Measurements from ENCODE around the gene GALNT16. TPM values are rescaled to one million over a fixed set of nuclear protein-coding genes. Genes with fewer than 3 reads are reported as not detected.

The GALNT16 gene
- total RNA-seq, 4 donors from 2014 or later = 5.8 to 18.4 (median 10.5) TPM

DNA sequence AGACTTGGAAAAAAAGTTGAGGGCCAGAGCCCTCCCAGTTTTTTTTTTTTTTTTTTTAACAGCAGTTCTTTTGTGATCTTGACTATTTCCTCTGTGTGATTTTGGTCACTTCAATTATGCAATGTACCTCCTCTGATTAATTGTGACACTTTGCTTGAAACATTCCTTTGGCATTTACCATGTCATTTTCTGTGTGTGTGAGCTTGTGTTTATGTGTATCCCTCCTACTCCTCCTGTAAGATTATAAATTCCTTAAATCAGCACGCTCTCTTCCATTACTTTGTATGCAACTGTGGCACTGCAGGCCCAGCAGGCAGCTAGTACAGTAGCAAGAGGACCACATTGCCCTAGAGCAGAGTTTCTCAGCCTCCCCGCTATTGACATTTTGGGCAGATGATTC lies 33.2 kb upstream of the GALNT16 start:
- H3K4me3 ChIP-seq = no peak overlapping the region
- no peak for DNase-seq (ENCODE audit: extremely low spot score)
- TF ChIP-seq EP300 (IDR thresholded peaks at IDR 0.05) = no peak
- TF ChIP-seq, protein P1, sequence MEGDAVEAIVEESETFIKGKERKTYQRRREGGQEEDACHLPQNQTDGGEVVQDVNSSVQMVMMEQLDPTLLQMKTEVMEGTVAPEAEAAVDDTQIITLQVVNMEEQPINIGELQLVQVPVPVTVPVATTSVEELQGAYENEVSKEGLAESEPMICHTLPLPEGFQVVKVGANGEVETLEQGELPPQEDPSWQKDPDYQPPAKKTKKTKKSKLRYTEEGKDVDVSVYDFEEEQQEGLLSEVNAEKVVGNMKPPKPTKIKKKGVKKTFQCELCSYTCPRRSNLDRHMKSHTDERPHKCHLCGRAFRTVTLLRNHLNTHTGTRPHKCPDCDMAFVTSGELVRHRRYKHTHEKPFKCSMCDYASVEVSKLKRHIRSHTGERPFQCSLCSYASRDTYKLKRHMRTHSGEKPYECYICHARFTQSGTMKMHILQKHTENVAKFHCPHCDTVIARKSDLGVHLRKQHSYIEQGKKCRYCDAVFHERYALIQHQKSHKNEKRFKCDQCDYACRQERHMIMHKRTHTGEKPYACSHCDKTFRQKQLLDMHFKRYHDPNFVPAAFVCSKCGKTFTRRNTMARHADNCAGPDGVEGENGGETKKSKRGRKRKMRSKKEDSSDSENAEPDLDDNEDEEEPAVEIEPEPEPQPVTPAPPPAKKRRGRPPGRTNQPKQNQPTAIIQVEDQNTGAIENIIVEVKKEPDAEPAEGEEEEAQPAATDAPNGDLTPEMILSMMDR (IDR thresholded peaks at IDR 0.05) = no peak
- peaks cover 16 to 43% (median 30%) of the 10 kb centered on the region in 4 donors for H3K36me3 ChIP-seq
- H3K27me3 ChIP-seq = no peaks in the 10 kb centered on the region
- peaks cover 10 to 17% (median 14%) of the 10 kb centered on the region in 4 donors for H3K4me1 ChIP-seq
- peak overlapping the region in 3 of 4 donors; percentile 28 to 58 (median 42) for H3K27ac ChIP-seq (replicated peaks in 1 of 4)
- intact Hi-C loops (cut with DNase I) = no loop called here
- H3K9me3 ChIP-seq = no peaks in the 10 kb centered on the region
- WGBS = 85% methylated on average over 2 of the region's 2 CpGs

DNA sequence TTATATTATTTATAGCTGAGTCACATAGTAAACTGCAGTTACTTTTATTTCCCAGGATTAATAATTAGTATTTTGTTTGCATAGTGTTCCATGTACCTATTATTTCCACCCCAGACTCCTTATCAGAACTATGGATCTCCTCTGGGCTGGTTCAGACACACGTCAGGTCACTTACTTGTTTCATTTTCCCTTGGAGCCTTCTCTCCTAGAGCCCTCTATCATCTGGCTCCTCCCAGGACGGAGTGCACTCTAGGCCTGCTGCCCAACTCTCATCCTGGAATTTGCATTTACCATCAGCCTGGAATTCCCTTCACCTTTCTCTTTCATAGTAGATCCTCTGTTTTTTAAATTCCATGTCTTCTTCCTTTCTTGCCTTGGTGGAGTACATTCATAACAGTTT lies 28.5 kb upstream of the GALNT16 start:
- Histone ChIP-seq H3K9me3 (no peaks in the 10 kb centered on the region), H3K4me3 (no peak overlapping the region), H3K27me3 (no peaks in the 10 kb centered on the region), H3K36me3 (peaks cover 23 to 67% (median 49%) of the 10 kb centered on the region in 4 donors), H3K4me1 (peaks cover 5 to 17% (median 8%) of the 10 kb centered on the region in 4 donors), H3K27ac (replicated peaks in 1 of 4) (no peak overlapping the region)
- intact Hi-C loops (cut with DNase I) = no loop called here
- no peak for TF ChIP-seq POLR2A (IDR thresholded peaks at IDR 0.05; ENCODE audit: low read depth)
- TF ChIP-seq EP300 (IDR thresholded peaks at IDR 0.05) = no peak
- TF ChIP-seq, protein P1 (IDR thresholded peaks at IDR 0.05) = no peak
- TF ChIP-seq POLR2AphosphoS5 (IDR thresholded peaks at IDR 0.05) = no peak
- 35% methylated on average over 2 of the region's 2 CpGs for WGBS
- DNase-seq (ENCODE audit: extremely low spot score) = no peak

DNA sequence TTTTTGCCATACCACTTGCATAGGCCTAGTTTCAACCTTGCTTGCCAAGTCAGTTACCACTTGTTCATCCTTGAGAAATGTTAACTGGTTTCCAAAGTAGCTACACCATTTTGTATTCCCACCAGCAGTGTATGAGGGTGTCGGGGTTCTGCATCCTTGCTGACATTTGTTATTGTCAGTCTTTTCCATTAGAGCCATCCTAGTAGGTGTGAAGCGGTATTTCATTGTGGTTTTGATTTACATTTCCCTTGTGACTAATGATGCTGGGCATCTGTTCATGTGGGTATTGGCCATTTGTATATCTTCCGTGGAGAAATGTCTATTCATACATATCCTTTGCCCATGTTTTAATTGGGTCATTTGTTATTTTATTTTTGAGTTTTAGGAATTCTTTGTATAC lies 27.6 kb upstream of the GALNT16 start:
- H3K9me3 ChIP-seq = no peaks in the 10 kb centered on the region
- intact Hi-C loops (cut with DNase I) = no loop called here
- H3K27ac ChIP-seq (replicated peaks in 1 of 4) = no peak overlapping the region

DNA sequence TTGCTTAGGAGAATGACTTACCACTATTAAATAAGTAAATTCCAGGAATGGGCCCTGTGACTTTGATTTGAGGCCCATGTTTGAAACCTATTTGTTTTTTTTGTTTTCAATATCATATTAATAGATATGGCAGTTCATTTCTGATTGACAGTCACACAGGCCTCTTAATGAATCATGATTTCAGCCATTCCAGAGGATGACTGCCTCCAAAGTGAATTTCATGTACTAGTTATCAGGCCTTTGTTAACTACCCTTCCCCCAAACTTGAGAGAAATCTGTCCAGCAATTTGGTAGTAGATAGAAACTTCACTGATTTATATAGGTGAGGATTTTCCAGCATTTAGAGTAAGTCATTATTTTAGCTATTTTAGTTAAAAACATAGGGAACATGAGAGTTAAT lies 25.9 kb upstream of the GALNT16 start:
- H3K36me3 ChIP-seq = peaks cover 46 to 84% (median 71%) of the 10 kb centered on the region in 4 donors

More for the DNA sequence above, 27.6 kb upstream of the GALNT16 start:
- peaks cover 30 to 76% (median 58%) of the 10 kb centered on the region in 4 donors for H3K36me3 ChIP-seq
- no peak for DNase-seq (ENCODE audit: extremely low spot score)
- WGBS = 88% methylated on average over 3 of the region's 3 CpGs
- H3K4me1 ChIP-seq = peaks cover 0 to 11% (median 2%) of the 10 kb centered on the region in 4 donors
- H3K27me3 ChIP-seq = no peaks in the 10 kb centered on the region
- H3K4me3 ChIP-seq = no peak overlapping the region
- no peak for TF ChIP-seq EP300 (IDR thresholded peaks at IDR 0.05)
- no peak for TF ChIP-seq POLR2A (IDR thresholded peaks at IDR 0.05; ENCODE audit: low read depth)
- TF ChIP-seq, protein P1 (IDR thresholded peaks at IDR 0.05) = no peak
- no peak for TF ChIP-seq POLR2AphosphoS5 (IDR thresholded peaks at IDR 0.05)

More for the DNA sequence above, 25.9 kb upstream of the GALNT16 start:
- Histone ChIP-seq H3K4me1 (peaks cover 0 to 11% (median 2%) of the 10 kb centered on the region in 4 donors), H3K4me3 (no peak overlapping the region), H3K27me3 (no peaks in the 10 kb centered on the region), H3K27ac (replicated peaks in 1 of 4) (no peak overlapping the region), H3K9me3 (no peaks in the 10 kb centered on the region)
- TF ChIP-seq POLR2AphosphoS5 (IDR thresholded peaks at IDR 0.05) (no peak), POLR2A (IDR thresholded peaks at IDR 0.05; ENCODE audit: low read depth) (no peak), EP300 (IDR thresholded peaks at IDR 0.05) (no peak)
- TF ChIP-seq, protein P1 (IDR thresholded peaks at IDR 0.05) = no peak
- intact Hi-C loops (cut with DNase I) = no loop called here
- DNase-seq (ENCODE audit: extremely low spot score) = no peak

Data from esophagus muscularis mucosa (tissue), 4 donors.